WI38 (cell line): ENCODE results near the gene GDF9.

Source experiments
- H3K4me3 ChIP-seq: 2 replicates; pipeline ENCODE4 v1.5.1; 2011; ENCODE audit warnings: low read depth, mild to moderate bottlenecking, control low read depth, low read length
- CTCF ChIP-seq: IDR thresholded peaks from 2 replicates; pipeline ENCODE4 v1.5.1; 2012; ENCODE audit warnings: low read depth, mild to moderate bottlenecking, control low read depth, low read length

Gene GDF9, protein sequence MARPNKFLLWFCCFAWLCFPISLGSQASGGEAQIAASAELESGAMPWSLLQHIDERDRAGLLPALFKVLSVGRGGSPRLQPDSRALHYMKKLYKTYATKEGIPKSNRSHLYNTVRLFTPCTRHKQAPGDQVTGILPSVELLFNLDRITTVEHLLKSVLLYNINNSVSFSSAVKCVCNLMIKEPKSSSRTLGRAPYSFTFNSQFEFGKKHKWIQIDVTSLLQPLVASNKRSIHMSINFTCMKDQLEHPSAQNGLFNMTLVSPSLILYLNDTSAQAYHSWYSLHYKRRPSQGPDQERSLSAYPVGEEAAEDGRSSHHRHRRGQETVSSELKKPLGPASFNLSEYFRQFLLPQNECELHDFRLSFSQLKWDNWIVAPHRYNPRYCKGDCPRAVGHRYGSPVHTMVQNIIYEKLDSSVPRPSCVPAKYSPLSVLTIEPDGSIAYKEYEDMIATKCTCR

GRCh38 chr5:132866342-132867045 is at the start of gene GDF9, which contains the start of gene UQCRQ:
GDF9 (minus strand) TSS chr5:132866469; CDS start chr5:132864533, 1,936 bp downstream.
UQCRQ (plus strand) TSS chr5:132866642; CDS start chr5:132866882, 240 bp downstream.
- peak within 1 kb of the TSS; percentile 94 for H3K4me3 ChIP-seq
- no peak for TF ChIP-seq CTCF

GRCh38 chr5:132915681-132916080 is 49.4 kb upstream of the GDF9 start:
- no peak for TF ChIP-seq CTCF
- no peak overlapping the region for H3K4me3 ChIP-seq

DNA sequence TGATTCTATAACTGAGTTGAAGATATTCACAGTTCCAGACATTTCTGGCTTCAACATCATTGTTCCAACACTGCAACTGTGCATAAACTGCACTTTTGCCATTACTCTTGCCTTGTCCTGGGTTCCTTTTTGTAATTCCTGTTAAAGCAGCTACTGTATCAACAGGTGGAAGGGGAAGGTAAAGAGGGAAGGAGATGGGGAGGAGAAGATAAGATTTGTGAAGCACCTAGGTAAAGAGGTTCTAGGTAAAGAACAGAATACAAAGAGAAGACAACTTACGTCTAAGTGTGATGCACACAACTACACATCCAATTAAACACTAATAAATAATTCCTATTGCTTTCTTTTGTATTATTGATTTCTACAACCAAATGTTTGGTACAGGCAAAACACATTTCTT is 43.4 kb upstream of the GDF9 start:
- TF ChIP-seq CTCF = no peak
- H3K4me3 ChIP-seq = no peak overlapping the region

GRCh38 chr5:132907161-132907560 is 40.9 kb upstream of the GDF9 start:
- no peak overlapping the region for H3K4me3 ChIP-seq
- no peak for TF ChIP-seq CTCF

- H3K4me3 ChIP-seq = no peak overlapping the region
- TF ChIP-seq CTCF = no peak
Measured at GRCh38 chr5:132905938-132906337, 39.7 kb upstream of the GDF9 start.

- H3K4me3 ChIP-seq = no peak overlapping the region
- no peak for TF ChIP-seq CTCF
Measured at GRCh38 chr5:132901730-132902129, 35.5 kb upstream of the GDF9 start.

DNA sequence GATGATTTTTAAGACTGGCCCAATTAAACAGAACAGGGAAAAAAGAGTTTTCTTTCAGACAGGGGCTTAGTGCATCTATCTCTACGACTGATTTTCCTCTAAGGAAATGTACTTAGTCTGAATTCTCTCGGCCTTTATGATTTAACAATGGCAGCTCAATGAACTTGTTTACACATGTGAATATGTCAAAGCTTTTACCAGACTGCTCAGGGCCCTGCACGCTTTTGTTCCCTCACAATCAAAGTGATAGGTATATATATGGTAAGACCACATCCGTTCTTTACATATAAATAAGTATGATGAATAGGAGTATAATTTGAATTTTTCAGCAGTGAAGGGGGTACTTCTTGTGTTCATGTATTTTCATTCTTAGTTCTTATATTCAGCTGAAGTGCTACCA is 34.8 kb upstream of the GDF9 start:
- no peak overlapping the region for H3K4me3 ChIP-seq

More for the DNA sequence above, 34.8 kb upstream of the GDF9 start:
- TF ChIP-seq CTCF = no peak
